Mammary epithelial cell (primary cell): ENCODE data around the gene CPNE4.

Experiments used
- EZH2 ChIP-seq: IDR thresholded peaks from 2 replicates; pipeline ENCODE4 v1.6.1; 2012; ENCODE audit warnings: low read length, inconsistent platforms, borderline replicate concordance
- TF ChIP-seq, protein P1 (sequence below), 2 donors: IDR thresholded peaks in 1 of 2; conservative IDR thresholded peaks in 1 of 2; 2 replicates each; pipeline ENCODE4 v1.5.1; 2011 to 2012; ENCODE audit warnings: inconsistent platforms in 2 of 2, low read length in 2 of 2, mild to moderate bottlenecking in 2 of 2, control low read depth in 1 of 2, low read depth in 1 of 2; ENCODE audit not compliant: insufficient read depth in 1 of 2; ENCODE audit errors: extremely low read depth in 1 of 2

DNA sequence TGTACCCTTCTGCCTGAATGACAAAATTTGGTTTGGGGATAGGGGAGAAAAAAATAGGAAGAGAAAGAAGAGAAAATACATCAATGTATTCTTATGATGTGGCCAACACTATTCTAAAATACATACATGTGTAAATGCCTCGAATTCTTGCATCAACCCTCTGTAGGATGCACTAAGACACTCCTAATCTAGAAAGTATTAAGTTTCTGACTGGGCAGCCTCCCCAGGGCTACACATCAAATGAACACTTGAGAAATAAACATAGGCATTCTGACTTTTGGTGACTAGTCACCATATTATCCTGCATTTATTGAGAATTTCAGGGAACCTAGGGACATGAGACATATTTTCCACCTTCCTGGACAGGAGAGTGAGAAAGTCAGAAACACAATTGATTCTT is 109.2 kb downstream of the CPNE4 start:
- TF ChIP-seq, protein P1, sequence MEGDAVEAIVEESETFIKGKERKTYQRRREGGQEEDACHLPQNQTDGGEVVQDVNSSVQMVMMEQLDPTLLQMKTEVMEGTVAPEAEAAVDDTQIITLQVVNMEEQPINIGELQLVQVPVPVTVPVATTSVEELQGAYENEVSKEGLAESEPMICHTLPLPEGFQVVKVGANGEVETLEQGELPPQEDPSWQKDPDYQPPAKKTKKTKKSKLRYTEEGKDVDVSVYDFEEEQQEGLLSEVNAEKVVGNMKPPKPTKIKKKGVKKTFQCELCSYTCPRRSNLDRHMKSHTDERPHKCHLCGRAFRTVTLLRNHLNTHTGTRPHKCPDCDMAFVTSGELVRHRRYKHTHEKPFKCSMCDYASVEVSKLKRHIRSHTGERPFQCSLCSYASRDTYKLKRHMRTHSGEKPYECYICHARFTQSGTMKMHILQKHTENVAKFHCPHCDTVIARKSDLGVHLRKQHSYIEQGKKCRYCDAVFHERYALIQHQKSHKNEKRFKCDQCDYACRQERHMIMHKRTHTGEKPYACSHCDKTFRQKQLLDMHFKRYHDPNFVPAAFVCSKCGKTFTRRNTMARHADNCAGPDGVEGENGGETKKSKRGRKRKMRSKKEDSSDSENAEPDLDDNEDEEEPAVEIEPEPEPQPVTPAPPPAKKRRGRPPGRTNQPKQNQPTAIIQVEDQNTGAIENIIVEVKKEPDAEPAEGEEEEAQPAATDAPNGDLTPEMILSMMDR (conservative IDR thresholded peaks at IDR 0.05 in 1 of 2, IDR thresholded peaks at IDR 0.05 in 1 of 2; ENCODE audit: extremely low read depth in 1 of 2, insufficient read depth in 1 of 2, low read depth in 1 of 2, low read length in 2 of 2): no peak
- TF ChIP-seq EZH2: no peak
